GM18519 (cell line): ENCODE measurements around the gene WWTR1.

Experiments used
- ATAC-seq: cut with Tn5 transposase; IDR thresholded peaks from one replicate; pipeline ENCODE4 v1.9.1; 2021; ENCODE audit warnings: mild to moderate bottlenecking, moderate library complexity; ENCODE audit not compliant: unreplicated experiment, low FRiP score

The WWTR1 gene

GRCh38 chr3:149480326-149481017 lies 177.4 kb downstream of the WWTR1 start:
- ATAC-seq: peak; percentile 86

GRCh38 chr3:149479621-149480325 lies 178.1 kb downstream of the WWTR1 start:
- ATAC-seq: no peak

- no peak for ATAC-seq
These were observed 181.6 kb downstream of the WWTR1 start for GRCh38 chr3:149476225-149476624.

GRCh38 chr3:149475451-149476060 lies 182.3 kb downstream of the WWTR1 start:
- ATAC-seq: no peak

- ATAC-seq: no peak
These were observed 183.5 kb downstream of the WWTR1 start, which contains the start of gene TM4SF4 for GRCh38 chr3:149474250-149474817. Gene TM4SF4 (plus strand): TSS chr3:149474697. CDS start chr3:149474878, 181 bp downstream.

- ATAC-seq: no peak
These were observed 184.2 kb downstream of the WWTR1 start for GRCh38 chr3:149473357-149474249.

GRCh38 chr3:149472030-149472797 lies 185.6 kb downstream of the WWTR1 start:
- no peak for ATAC-seq

GRCh38 chr3:149470381-149470780 lies 187.4 kb downstream of the WWTR1 start:
- no peak for ATAC-seq

- peak; percentile 87 for ATAC-seq
These were observed 189.2 kb downstream of the WWTR1 start for GRCh38 chr3:149468504-149469212.
